ENCODE data around the gene ANKRD63.
A peak's percentile ranks its signal among the peaks of the same experiment; 100 is the strongest.

ANKRD63 gene

GRCh38 chr15:40323239-40323952 lies 40.5 kb upstream of the ANKRD63 start, which contains the start of gene INAFM2:
TSS of gene INAFM2 (plus strand) at chr15:40323692. CDS start at chr15:40324056, 364 bp downstream.
- peak within 1 kb of the TSS; percentile 43 for H4K91ac ChIP-seq (ENCODE audit: low read length)
- peaks cover 23% of the 10 kb centered on the region for H3K4me1 ChIP-seq (ENCODE audit: control insufficient read depth, insufficient read depth, low read depth, low read length)
- peak within 1 kb of the TSS; percentile 68 for H3K9ac ChIP-seq (ENCODE audit: low read length)
- peak within 1 kb of the TSS; percentile 18 to 40 for H2BK12ac ChIP-seq (ENCODE audit: low read length in 2 of 2)
- H3K18ac ChIP-seq (ENCODE audit: low read depth in 1 of 2, low read length in 2 of 2), result peak within 1 kb of the TSS; percentile 80 to 81
- H3K4me2 ChIP-seq (ENCODE audit: low read length, poor library complexity, severe bottlenecking), result peak within 1 kb of the TSS; percentile 92
- peak within 1 kb of the TSS; percentile 82 for H2BK120ac ChIP-seq (ENCODE audit: low read depth, low read length)
- H3K23ac ChIP-seq (ENCODE audit: low read length in 2 of 2), result peak within 1 kb of the TSS; percentile 65 to 70
- H4K8ac ChIP-seq (ENCODE audit: low read length), result peak within 1 kb of the TSS; percentile 20
- no peaks in the 10 kb centered on the region for H3K9me3 ChIP-seq (ENCODE audit: control insufficient read depth, low read length)
- peak within 1 kb of the TSS; percentile 69 to 81 for H3K4me3 ChIP-seq (ENCODE audit: insufficient read depth in 1 of 2, low read depth in 1 of 2, low read length in 2 of 2)
- DNase-seq, result peak; percentile 96
- H2AK5ac ChIP-seq (ENCODE audit: low read length, severe bottlenecking), result no peak within 1 kb of the TSS
- H2BK5ac ChIP-seq (ENCODE audit: low read depth, low read length, poor library complexity, severe bottlenecking), result peak within 1 kb of the TSS; percentile 46
- peak within 1 kb of the TSS; percentile 79 to 89 for H3K4ac ChIP-seq (ENCODE audit: low read depth in 1 of 2, low read length in 2 of 2)
- H2BK15ac ChIP-seq (ENCODE audit: low read depth, poor library complexity, severe bottlenecking), result peak within 1 kb of the TSS; percentile 82
- 2% methylated on average over 54 of the region's 103 CpGs for WGBS
- H3K36me3 ChIP-seq (ENCODE audit: control insufficient read depth in 1 of 2, insufficient read depth in 2 of 2, low read depth in 1 of 2, low read length in 2 of 2), result peaks cover 0 to 4% of the 10 kb centered on the region in 2 experiments
- H3K27ac ChIP-seq (ENCODE audit: low read length, poor library complexity, severe bottlenecking), result peak within 1 kb of the TSS; percentile 24
- H3K27me3 ChIP-seq (ENCODE audit: control insufficient read depth in 1 of 2, insufficient read depth in 1 of 2, low read length in 2 of 2), result peaks cover 0 to 3% of the 10 kb centered on the region in 2 experiments
- H2AFZ ChIP-seq (ENCODE audit: low read depth, low read length), result peak within 1 kb of the TSS; percentile 8
- peak within 1 kb of the TSS in 1 of 2 experiments; percentile 95 for H3K14ac ChIP-seq (ENCODE audit: low read length in 2 of 2)
- no peaks in the 10 kb centered on the region for H3K79me1 ChIP-seq (replicated peaks; ENCODE audit: low read length, poor library complexity, severe bottlenecking)

- WGBS, result 10% methylated on average over 26 of the region's 26 CpGs
- Histone ChIP-seq H3K14ac (ENCODE audit: low read length in 2 of 2) (peak overlapping the region in 1 of 2 experiments; percentile 47), H2AK5ac (ENCODE audit: low read length, severe bottlenecking) (no peak overlapping the region)
These were observed 39.8 kb upstream of the ANKRD63 start for GRCh38 chr15:40322531-40323238.

DNA sequence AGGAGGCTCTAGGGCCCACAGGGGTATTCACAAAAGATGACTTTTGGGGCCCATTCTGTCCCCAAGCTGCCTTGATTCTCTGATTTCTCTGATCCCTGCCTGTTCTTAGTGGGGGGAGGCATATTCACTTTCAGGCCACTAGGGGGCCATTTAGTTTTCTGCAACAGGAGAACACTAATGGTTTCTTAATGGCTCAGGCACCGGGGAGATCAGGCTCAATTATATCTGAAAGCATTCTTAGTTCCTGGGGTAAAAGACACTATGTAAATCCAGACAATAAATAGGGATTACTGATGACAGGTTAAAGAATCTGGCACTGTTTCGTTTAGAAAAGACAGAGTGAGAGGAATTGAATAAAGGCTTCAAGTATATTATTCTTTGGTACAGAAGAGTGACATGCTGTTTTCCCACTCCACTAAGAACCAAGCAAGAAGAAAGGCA lies 38.1 kb upstream of the ANKRD63 start:
- DNase-seq, result peak; percentile 80
- no peak overlapping the region for H3K4me3 ChIP-seq (ENCODE audit: insufficient read depth in 1 of 2, low read depth in 1 of 2, low read length in 2 of 2)
- no peak overlapping the region for H2AK5ac ChIP-seq (ENCODE audit: low read length, severe bottlenecking)
- H2AFZ ChIP-seq (ENCODE audit: low read depth, low read length), result no peak overlapping the region
- H3K4me1 ChIP-seq (ENCODE audit: control insufficient read depth, insufficient read depth, low read depth, low read length), result peaks cover 13% of the 10 kb centered on the region
- no peak overlapping the region for H3K27ac ChIP-seq (ENCODE audit: low read length, poor library complexity, severe bottlenecking)
- no peak overlapping the region for H3K4me2 ChIP-seq (ENCODE audit: low read length, poor library complexity, severe bottlenecking)
- no peak overlapping the region for H3K14ac ChIP-seq (ENCODE audit: low read length in 2 of 2)
- no peak overlapping the region for H2BK120ac ChIP-seq (ENCODE audit: low read depth, low read length)
- no peak overlapping the region for H3K18ac ChIP-seq (ENCODE audit: low read depth in 1 of 2, low read length in 2 of 2)
- no peaks in the 10 kb centered on the region for H3K36me3 ChIP-seq (ENCODE audit: control insufficient read depth in 1 of 2, insufficient read depth in 2 of 2, low read depth in 1 of 2, low read length in 2 of 2)
- H4K8ac ChIP-seq (ENCODE audit: low read length), result no peak overlapping the region
- no peak overlapping the region for H3K9ac ChIP-seq (ENCODE audit: low read length)
- no peak overlapping the region for H4K91ac ChIP-seq (ENCODE audit: low read length)
- peaks cover 3 to 9% of the 10 kb centered on the region in 2 experiments for H3K27me3 ChIP-seq (ENCODE audit: control insufficient read depth in 1 of 2, insufficient read depth in 1 of 2, low read length in 2 of 2)
- H3K4ac ChIP-seq (ENCODE audit: low read depth in 1 of 2, low read length in 2 of 2), result no peak overlapping the region
- H2BK12ac ChIP-seq (ENCODE audit: low read length in 2 of 2), result peak overlapping the region in 1 of 2 experiments; percentile 42
- no peaks in the 10 kb centered on the region for H3K9me3 ChIP-seq (ENCODE audit: control insufficient read depth, low read length)
- H3K23ac ChIP-seq (ENCODE audit: low read length in 2 of 2), result no peak overlapping the region
- H3K79me1 ChIP-seq (replicated peaks; ENCODE audit: low read length, poor library complexity, severe bottlenecking), result no peaks in the 10 kb centered on the region
- H2BK5ac ChIP-seq (ENCODE audit: low read depth, low read length, poor library complexity, severe bottlenecking), result no peak overlapping the region
- no peak overlapping the region for H2BK15ac ChIP-seq (ENCODE audit: low read depth, poor library complexity, severe bottlenecking)
- WGBS, result 0% methylated on average over 2 of the region's 2 CpGs

More at GRCh38 chr15:40322531-40323238, 39.8 kb upstream of the ANKRD63 start:
- Histone ChIP-seq H3K9ac (ENCODE audit: low read length) (no peak overlapping the region), H2AFZ (ENCODE audit: low read depth, low read length) (no peak overlapping the region), H3K4me1 (ENCODE audit: control insufficient read depth, insufficient read depth, low read depth, low read length) (peaks cover 22% of the 10 kb centered on the region), H3K4ac (ENCODE audit: low read depth in 1 of 2, low read length in 2 of 2) (peak overlapping the region in 1 of 2 experiments; percentile 21), H3K36me3 (ENCODE audit: control insufficient read depth in 1 of 2, insufficient read depth in 2 of 2, low read depth in 1 of 2, low read length in 2 of 2) (peaks cover 0 to 4% of the 10 kb centered on the region in 2 experiments), H3K4me2 (ENCODE audit: low read length, poor library complexity, severe bottlenecking) (peak overlapping the region; percentile 69), H3K27me3 (ENCODE audit: control insufficient read depth in 1 of 2, insufficient read depth in 1 of 2, low read length in 2 of 2) (peaks cover 0 to 3% of the 10 kb centered on the region in 2 experiments), H4K8ac (ENCODE audit: low read length) (peak overlapping the region; percentile 92), H3K4me3 (ENCODE audit: insufficient read depth in 1 of 2, low read depth in 1 of 2, low read length in 2 of 2) (peak overlapping the region; percentile 18 to 70), H3K27ac (ENCODE audit: low read length, poor library complexity, severe bottlenecking) (peak overlapping the region; percentile 24), H3K79me1 (replicated peaks; ENCODE audit: low read length, poor library complexity, severe bottlenecking) (no peaks in the 10 kb centered on the region), H3K23ac (ENCODE audit: low read length in 2 of 2) (peak overlapping the region in 1 of 2 experiments; percentile 70), H3K9me3 (ENCODE audit: control insufficient read depth, low read length) (no peaks in the 10 kb centered on the region), H2BK120ac (ENCODE audit: low read depth, low read length) (no peak overlapping the region), H4K91ac (ENCODE audit: low read length) (peak overlapping the region; percentile 48), H2BK15ac (ENCODE audit: low read depth, poor library complexity, severe bottlenecking) (no peak overlapping the region), H3K18ac (ENCODE audit: low read depth in 1 of 2, low read length in 2 of 2) (peak overlapping the region; percentile 5 to 70), H2BK12ac (ENCODE audit: low read length in 2 of 2) (peak overlapping the region in 1 of 2 experiments; percentile 40), H2BK5ac (ENCODE audit: low read depth, low read length, poor library complexity, severe bottlenecking) (no peak overlapping the region)
- peak; percentile 63 for DNase-seq

GRCh38 chr15:40320409-40320808 lies 37.5 kb upstream of the ANKRD63 start:
- H2AFZ ChIP-seq (ENCODE audit: low read depth, low read length), result no peak overlapping the region
- H3K4me2 ChIP-seq (ENCODE audit: low read length, poor library complexity, severe bottlenecking), result no peak overlapping the region
- H3K79me1 ChIP-seq (replicated peaks; ENCODE audit: low read length, poor library complexity, severe bottlenecking), result no peaks in the 10 kb centered on the region
- H4K8ac ChIP-seq (ENCODE audit: low read length), result no peak overlapping the region
- H2BK12ac ChIP-seq (ENCODE audit: low read length in 2 of 2), result no peak overlapping the region
- no peak for DNase-seq
- no peak overlapping the region for H2BK120ac ChIP-seq (ENCODE audit: low read depth, low read length)
- peaks cover 12% of the 10 kb centered on the region for H3K4me1 ChIP-seq (ENCODE audit: control insufficient read depth, insufficient read depth, low read depth, low read length)
- H3K9ac ChIP-seq (ENCODE audit: low read length), result no peak overlapping the region
- H3K14ac ChIP-seq (ENCODE audit: low read length in 2 of 2), result no peak overlapping the region
- WGBS, result 95% methylated on average over 1 of the region's 1 CpG
- H4K91ac ChIP-seq (ENCODE audit: low read length), result no peak overlapping the region
- peak overlapping the region in 1 of 2 experiments; percentile 19 for H3K18ac ChIP-seq (ENCODE audit: low read depth in 1 of 2, low read length in 2 of 2)
- H3K36me3 ChIP-seq (ENCODE audit: control insufficient read depth in 1 of 2, insufficient read depth in 2 of 2, low read depth in 1 of 2, low read length in 2 of 2), result no peaks in the 10 kb centered on the region
- H2BK5ac ChIP-seq (ENCODE audit: low read depth, low read length, poor library complexity, severe bottlenecking), result no peak overlapping the region
- H2AK5ac ChIP-seq (ENCODE audit: low read length, severe bottlenecking), result no peak overlapping the region
- peak overlapping the region in 1 of 2 experiments; percentile 17 for H3K23ac ChIP-seq (ENCODE audit: low read length in 2 of 2)
- H3K27me3 ChIP-seq (ENCODE audit: control insufficient read depth in 1 of 2, insufficient read depth in 1 of 2, low read length in 2 of 2), result peaks cover 3 to 11% of the 10 kb centered on the region in 2 experiments
- no peak overlapping the region for H3K27ac ChIP-seq (ENCODE audit: low read length, poor library complexity, severe bottlenecking)
- no peaks in the 10 kb centered on the region for H3K9me3 ChIP-seq (ENCODE audit: control insufficient read depth, low read length)
- no peak overlapping the region for H3K4ac ChIP-seq (ENCODE audit: low read depth in 1 of 2, low read length in 2 of 2)
- no peak overlapping the region for H2BK15ac ChIP-seq (ENCODE audit: low read depth, poor library complexity, severe bottlenecking)
- no peak overlapping the region for H3K4me3 ChIP-seq (ENCODE audit: insufficient read depth in 1 of 2, low read depth in 1 of 2, low read length in 2 of 2)

Measured in mesenchymal stem cell (in vitro differentiated cells and primary cell).